GM19452 (cell line): ENCODE data around the gene PITPNB.

Experiments
- ATAC-seq: cut with Tn5 transposase; IDR thresholded peaks from one replicate; pipeline ENCODE4 v1.9.1; 2021; ENCODE audit not compliant: unreplicated experiment

The PITPNB gene

GRCh38 chr22:27863001-27863400 lies 56.1 kb downstream of the PITPNB start:
- no peak for ATAC-seq

- no peak for ATAC-seq
Observed at GRCh38 chr22:27859336-27859735, 59.7 kb downstream of the PITPNB start.

GRCh38 chr22:27858626-27859025 lies 60.4 kb downstream of the PITPNB start:
- ATAC-seq = no peak

GRCh38 chr22:27857443-27857842 lies 61.6 kb downstream of the PITPNB start:
- ATAC-seq = no peak

GRCh38 chr22:27856386-27856785 lies 62.7 kb downstream of the PITPNB start:
- no peak for ATAC-seq

- ATAC-seq = no peak
Observed at GRCh38 chr22:27853424-27853823, 65.6 kb downstream of the PITPNB start.

GRCh38 chr22:27851974-27852746 lies 66.9 kb downstream of the PITPNB start:
- no peak for ATAC-seq

- no peak for ATAC-seq
Observed at GRCh38 chr22:27850000-27850521, 69.0 kb downstream of the PITPNB start.

- ATAC-seq = no peak
Observed at GRCh38 chr22:27848005-27848404, 71.1 kb downstream of the PITPNB start.

GRCh38 chr22:27846910-27847309 lies 72.1 kb downstream of the PITPNB start:
- no peak for ATAC-seq

GRCh38 chr22:27846248-27846757 lies 72.8 kb downstream of the PITPNB start:
- no peak for ATAC-seq

GRCh38 chr22:27845644-27846043 lies 73.4 kb downstream of the PITPNB start:
- no peak for ATAC-seq

- ATAC-seq = no peak
Observed at GRCh38 chr22:27844656-27845591, 74.1 kb downstream of the PITPNB start.

- no peak for ATAC-seq
Observed at GRCh38 chr22:27844256-27844655, 74.8 kb downstream of the PITPNB start.

GRCh38 chr22:27843441-27843840 lies 75.6 kb downstream of the PITPNB start:
- ATAC-seq = no peak

GRCh38 chr22:27842669-27843431 lies 76.2 kb downstream of the PITPNB start:
- ATAC-seq = no peak

- ATAC-seq = no peak
Observed at GRCh38 chr22:27842201-27842600, 76.9 kb downstream of the PITPNB start.

- ATAC-seq = no peak
Observed at GRCh38 chr22:27840436-27840835, 78.6 kb downstream of the PITPNB start.

- no peak for ATAC-seq
Observed at GRCh38 chr22:27839057-27839660, 79.9 kb downstream of the PITPNB start.

- ATAC-seq = no peak
Observed at GRCh38 chr22:27836181-27836580, 82.9 kb downstream of the PITPNB start.
